Nephron progenitor cell (in vitro differentiated cells): ENCODE results near the gene CPED1.
"Not testable (repeated sequence)": the region's sequence is repeated elsewhere in the genome, so short reads cannot be mapped to it uniquely, and the experiment has no call there.

Experiments used
- DNase-seq: peaks from one replicate; pipeline ENCODE4 v3.0.0; 2021
- H3K27ac Mint-ChIP-seq: 2 replicates; pipeline ENCODE4 v1.8.0; 2021; ENCODE audit warnings: mild to moderate bottlenecking, moderate library complexity, mixed read lengths
- H3K27me3 Mint-ChIP-seq: 2 replicates; pipeline ENCODE4 v1.8.0; 2021; ENCODE audit warnings: mild to moderate bottlenecking, low read depth, mixed read lengths; ENCODE audit not compliant: poor library complexity
- H3K36me3 Mint-ChIP-seq: 2 replicates; pipeline ENCODE4 v1.8.0; 2021; ENCODE audit warnings: low read depth, mixed read lengths
- H3K4me1 Mint-ChIP-seq: 2 replicates; pipeline ENCODE4 v1.8.0; 2021; ENCODE audit warnings: mixed read lengths
- H3K4me3 Mint-ChIP-seq: 2 replicates; pipeline ENCODE4 v1.8.0; 2021; ENCODE audit warnings: mild to moderate bottlenecking, moderate library complexity, mixed read lengths
- H3K9me3 Mint-ChIP-seq: 2 replicates; pipeline ENCODE4 v1.8.0; 2021; ENCODE audit warnings: mild to moderate bottlenecking, moderate library complexity, mixed read lengths
- TF ChIP-seq, protein P1 (sequence below): fragments of 200-600 bp; sonication (generic); IDR thresholded peaks from 2 replicates; pipeline ENCODE4 v1.5.0; 2021; ENCODE audit warnings: antibody characterized with exemption

CPED1 gene

DNA sequence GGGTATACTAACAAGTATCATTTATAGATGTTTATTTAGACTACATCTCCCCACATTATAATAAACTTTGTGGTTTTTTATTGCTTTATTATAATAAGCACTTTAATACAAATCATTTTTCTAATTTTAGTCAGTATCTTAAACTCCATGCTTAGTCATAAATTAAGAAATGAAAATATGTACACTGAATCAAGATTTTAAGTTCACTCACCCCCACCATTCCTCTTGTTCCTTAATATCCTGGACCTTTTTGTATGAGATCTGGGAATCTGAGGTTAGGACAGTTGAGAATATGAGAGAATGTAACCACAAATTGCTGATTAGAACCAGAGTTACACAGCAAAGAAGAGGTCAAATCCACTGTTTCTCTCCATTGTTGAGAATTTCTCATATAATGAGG lies 246.7 kb downstream of the CPED1 start:
- no peak overlapping the region for H3K4me3 Mint-ChIP-seq
- H3K27ac Mint-ChIP-seq: no peak overlapping the region
- peaks cover 2% of the 10 kb centered on the region for H3K27me3 Mint-ChIP-seq
- H3K36me3 Mint-ChIP-seq: no peaks in the 10 kb centered on the region
- no peaks in the 10 kb centered on the region for H3K9me3 Mint-ChIP-seq
- no peaks in the 10 kb centered on the region for H3K4me1 Mint-ChIP-seq
- TF ChIP-seq, protein P1, sequence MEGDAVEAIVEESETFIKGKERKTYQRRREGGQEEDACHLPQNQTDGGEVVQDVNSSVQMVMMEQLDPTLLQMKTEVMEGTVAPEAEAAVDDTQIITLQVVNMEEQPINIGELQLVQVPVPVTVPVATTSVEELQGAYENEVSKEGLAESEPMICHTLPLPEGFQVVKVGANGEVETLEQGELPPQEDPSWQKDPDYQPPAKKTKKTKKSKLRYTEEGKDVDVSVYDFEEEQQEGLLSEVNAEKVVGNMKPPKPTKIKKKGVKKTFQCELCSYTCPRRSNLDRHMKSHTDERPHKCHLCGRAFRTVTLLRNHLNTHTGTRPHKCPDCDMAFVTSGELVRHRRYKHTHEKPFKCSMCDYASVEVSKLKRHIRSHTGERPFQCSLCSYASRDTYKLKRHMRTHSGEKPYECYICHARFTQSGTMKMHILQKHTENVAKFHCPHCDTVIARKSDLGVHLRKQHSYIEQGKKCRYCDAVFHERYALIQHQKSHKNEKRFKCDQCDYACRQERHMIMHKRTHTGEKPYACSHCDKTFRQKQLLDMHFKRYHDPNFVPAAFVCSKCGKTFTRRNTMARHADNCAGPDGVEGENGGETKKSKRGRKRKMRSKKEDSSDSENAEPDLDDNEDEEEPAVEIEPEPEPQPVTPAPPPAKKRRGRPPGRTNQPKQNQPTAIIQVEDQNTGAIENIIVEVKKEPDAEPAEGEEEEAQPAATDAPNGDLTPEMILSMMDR: no peak
- DNase-seq: no peak

DNA sequence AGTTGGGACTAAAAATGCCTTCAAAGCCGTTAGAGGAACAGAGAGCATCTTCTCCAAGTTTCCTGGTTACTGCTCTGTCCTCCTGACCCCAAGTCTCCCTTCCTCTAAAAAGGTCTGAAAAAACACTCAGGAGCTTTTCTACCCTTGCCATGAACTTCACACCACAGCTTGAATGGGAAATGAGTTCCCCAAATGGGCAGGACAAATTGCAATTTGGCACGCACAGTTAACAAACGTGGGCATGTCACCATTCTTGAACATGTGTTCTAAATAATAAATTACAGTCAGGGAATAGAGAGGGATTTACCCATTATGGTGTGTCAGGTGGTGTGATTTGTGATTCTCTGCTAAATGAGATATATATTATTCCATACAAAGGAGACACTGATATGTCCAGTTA lies 249.1 kb downstream of the CPED1 start:
- no peaks in the 10 kb centered on the region for H3K36me3 Mint-ChIP-seq
- H3K4me3 Mint-ChIP-seq: no peak overlapping the region
- no peak overlapping the region for H3K27ac Mint-ChIP-seq
- H3K4me1 Mint-ChIP-seq: no peaks in the 10 kb centered on the region
- DNase-seq: no peak
- no peaks in the 10 kb centered on the region for H3K9me3 Mint-ChIP-seq
- TF ChIP-seq, protein P1: no peak
- H3K27me3 Mint-ChIP-seq: no peaks in the 10 kb centered on the region

DNA sequence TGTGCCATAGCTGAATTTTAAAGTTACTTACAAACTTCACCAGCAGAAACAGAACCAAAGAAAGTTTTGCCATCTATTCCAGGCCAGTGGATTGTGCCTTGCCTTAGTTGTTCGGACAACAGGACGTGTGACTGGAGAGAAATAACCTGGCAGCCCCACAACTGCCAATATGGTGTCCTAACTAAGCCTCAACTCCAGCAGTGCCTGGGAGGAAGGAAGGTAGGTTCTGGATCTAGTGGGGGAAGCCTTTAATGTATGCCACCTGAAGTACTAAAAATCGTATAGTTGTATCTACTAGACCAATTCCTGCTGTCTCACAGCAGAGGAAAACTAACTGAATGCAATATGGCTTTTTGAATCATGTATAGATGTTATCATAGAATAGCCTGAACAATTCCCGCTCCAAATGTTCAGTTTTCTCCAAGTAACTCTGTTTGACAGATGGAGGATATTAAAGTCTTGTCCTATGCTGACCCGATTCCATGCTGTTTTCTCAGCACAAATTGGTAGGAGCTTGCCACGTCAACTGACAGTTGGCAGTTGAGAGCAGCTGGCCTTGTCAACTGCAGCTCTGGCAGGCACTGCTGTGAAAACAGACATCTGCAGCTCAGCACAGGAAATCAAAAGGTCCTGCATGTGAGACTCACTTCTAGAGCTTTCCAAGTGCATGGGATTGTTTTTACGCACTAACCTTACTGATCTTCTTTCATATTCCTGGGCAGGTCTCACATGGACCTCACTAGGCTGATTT lies 255.8 kb downstream of the CPED1 start:
- H3K36me3 Mint-ChIP-seq: no peaks in the 10 kb centered on the region
- H3K4me1 Mint-ChIP-seq: no peaks in the 10 kb centered on the region
- no peak overlapping the region for H3K27ac Mint-ChIP-seq

DNA sequence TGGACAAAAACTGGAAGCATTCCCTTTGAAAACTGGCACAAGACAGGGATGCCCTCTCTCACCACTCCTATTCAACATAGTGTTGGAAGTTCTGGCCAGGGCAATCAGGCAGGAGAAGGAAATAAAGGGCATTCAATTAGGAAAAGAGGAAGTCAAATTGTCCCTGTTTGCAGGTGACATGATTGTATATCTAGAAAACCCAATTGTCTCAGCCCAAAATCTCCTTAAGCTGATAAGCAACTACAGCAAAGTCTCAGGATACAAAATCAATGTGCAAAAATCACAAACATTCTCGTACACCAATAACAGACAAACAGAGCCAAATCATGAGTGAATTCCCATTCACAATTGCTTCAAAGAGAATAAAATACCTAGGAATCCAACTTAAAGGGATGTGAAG lies 262.9 kb downstream of the CPED1 start:
- not testable (repeated sequence) for DNase-seq, H3K4me3 Mint-ChIP-seq, H3K4me1 Mint-ChIP-seq, H3K27me3 Mint-ChIP-seq, H3K27ac Mint-ChIP-seq, H3K36me3 Mint-ChIP-seq
- H3K9me3 Mint-ChIP-seq: peaks cover 45% of the 10 kb centered on the region

More for the DNA sequence above, 255.8 kb downstream of the CPED1 start:
- TF ChIP-seq, protein P1: no peak
- peaks cover 21% of the 10 kb centered on the region for H3K9me3 Mint-ChIP-seq
- no peak overlapping the region for H3K4me3 Mint-ChIP-seq
- H3K27me3 Mint-ChIP-seq: no peaks in the 10 kb centered on the region
- DNase-seq: no peak

DNA sequence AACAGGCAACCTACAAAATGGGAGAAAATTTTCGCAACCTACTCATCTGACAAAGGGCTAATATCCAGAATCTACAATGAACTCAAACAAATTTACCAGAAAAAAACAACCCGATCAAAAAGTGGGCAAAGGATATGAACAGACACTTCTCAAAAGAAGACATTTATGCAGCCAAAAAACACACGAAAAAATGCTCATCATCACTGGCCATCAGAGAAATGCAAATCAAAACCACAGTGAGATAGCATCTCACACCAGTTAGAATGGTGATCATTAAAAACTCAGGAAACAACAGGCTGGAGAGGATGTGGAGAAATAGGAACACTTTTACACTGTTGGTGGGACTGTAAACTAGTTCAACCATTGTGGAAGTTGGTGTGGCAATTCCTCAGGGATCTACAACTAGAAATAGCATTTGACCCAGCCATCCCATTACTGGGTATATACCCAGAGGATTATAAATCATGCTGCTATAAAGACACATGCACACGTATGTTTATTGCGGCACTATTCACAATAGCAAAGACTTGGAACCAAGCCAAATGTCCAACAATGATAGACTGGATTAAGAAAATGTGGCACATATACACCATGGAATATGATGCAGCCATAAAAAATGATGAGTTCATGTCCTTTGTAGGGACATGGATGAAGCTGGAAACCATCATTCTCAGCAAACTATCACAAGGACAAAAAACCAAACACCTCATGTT lies 264.2 kb downstream of the CPED1 start:
- peaks cover 42% of the 10 kb centered on the region for H3K9me3 Mint-ChIP-seq
- not testable (repeated sequence) for H3K27ac Mint-ChIP-seq, H3K4me1 Mint-ChIP-seq, H3K4me3 Mint-ChIP-seq, H3K27me3 Mint-ChIP-seq, H3K36me3 Mint-ChIP-seq, DNase-seq

DNA sequence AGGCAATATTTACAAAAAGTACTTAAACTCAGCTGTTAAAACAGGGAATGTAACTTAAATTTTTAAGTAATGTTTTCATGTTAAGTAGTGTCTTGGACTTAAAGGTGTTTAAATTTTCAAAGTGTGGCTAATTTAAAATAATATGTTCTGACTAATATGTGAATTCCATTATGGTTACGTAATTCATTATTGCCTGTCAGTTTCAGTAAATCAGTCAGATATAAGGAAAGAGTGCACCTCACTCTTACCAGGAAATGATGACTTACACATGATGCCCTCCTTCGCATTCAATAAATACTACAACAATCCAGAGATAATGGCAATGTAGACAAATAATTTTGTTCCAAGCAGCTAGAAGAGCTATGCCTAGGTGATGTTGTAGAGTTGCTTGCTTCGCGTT lies 271.3 kb downstream of the CPED1 start:
- no peaks in the 10 kb centered on the region for H3K4me1 Mint-ChIP-seq
- no peak overlapping the region for H3K27ac Mint-ChIP-seq
- TF ChIP-seq, protein P1: no peak
- H3K27me3 Mint-ChIP-seq: no peaks in the 10 kb centered on the region
- peaks cover 14% of the 10 kb centered on the region for H3K9me3 Mint-ChIP-seq
- no peaks in the 10 kb centered on the region for H3K36me3 Mint-ChIP-seq
- no peak for DNase-seq
- no peak overlapping the region for H3K4me3 Mint-ChIP-seq
